ENCODE data around the gene SLC38A8.

The SLC38A8 gene

DNA sequence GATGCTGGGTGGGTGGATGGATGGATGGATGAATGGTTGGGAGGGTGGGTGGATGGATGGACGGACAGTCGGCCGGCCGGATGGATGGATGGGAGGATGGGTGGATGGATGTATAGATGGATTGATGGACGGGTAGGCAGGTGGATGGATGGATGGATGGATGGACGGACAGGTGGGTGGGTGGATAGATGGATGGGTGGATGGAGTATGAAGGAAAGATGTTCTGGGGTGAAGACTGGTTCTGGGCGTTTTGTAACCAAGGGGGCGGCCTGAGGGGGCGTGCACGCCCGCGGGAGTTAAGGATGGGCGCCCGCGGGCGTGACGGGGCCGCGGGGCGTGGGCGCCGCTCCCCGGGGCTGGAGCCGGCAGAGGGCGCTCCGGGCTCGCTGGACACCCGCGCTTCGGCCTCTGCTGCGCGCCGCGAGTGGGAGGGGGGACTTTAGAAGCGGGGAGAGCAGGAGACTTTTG, 74.7 kb downstream of the SLC38A8 start, which contains the start of gene NECAB2:
Gene NECAB2, plus strand, starts transcription at position 407 of the 468 bp plus-strand sequence. CDS start 405 bp downstream, outside the sequence.
- FAIRE-seq = no peak

DNA sequence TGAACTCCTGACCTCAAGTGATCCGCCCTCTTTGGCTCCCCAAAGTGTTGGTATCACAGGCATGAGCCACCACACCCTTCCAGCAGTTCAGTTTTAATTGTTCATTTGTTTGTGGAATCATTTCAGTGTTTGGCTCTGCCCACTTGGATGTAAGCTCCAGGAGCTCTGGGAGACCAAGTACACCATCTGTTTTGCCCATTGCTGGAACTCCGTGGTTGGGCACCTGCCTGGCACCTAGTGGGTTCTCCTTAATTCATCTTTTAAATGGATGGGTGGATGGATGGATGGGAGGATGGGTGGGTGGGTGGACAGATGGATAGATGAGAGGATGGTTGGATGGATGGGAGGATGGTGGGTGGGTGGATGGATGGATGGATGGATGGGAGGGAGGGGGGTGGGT, 75.5 kb downstream of the SLC38A8 start:
- no peak for FAIRE-seq

DNA sequence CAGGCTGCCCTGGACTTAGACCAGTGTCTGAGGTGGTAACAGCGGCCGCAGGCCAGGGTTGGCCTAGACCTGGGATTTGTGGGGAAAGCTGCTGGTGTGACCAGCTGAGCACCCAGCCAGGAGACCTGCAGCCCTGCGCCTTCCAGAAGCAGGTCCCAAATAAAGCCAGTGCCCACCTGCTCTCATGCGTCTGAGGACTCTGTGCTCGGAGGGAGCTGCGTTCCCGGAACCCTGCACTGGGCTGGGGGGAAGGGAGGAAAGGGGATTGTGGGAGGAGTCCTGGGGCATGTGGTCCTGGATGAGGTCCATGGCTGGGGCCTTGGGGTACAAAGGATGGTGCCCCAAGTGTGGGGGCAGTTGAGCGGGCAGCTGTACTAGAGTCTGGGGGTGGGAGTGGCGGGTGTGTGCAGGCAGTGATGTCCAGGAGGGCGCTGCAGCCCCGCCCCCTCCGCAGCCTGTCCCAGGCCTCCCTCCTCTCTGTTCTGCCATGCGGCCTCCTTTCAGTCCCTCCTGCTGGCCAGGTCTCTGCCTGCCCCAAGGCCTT, 76.4 kb downstream of the SLC38A8 start:
- no peak for FAIRE-seq

- no peak for FAIRE-seq
Measured at GRCh38 chr16:83965444-83966152, 77.0 kb downstream of the SLC38A8 start.

DNA sequence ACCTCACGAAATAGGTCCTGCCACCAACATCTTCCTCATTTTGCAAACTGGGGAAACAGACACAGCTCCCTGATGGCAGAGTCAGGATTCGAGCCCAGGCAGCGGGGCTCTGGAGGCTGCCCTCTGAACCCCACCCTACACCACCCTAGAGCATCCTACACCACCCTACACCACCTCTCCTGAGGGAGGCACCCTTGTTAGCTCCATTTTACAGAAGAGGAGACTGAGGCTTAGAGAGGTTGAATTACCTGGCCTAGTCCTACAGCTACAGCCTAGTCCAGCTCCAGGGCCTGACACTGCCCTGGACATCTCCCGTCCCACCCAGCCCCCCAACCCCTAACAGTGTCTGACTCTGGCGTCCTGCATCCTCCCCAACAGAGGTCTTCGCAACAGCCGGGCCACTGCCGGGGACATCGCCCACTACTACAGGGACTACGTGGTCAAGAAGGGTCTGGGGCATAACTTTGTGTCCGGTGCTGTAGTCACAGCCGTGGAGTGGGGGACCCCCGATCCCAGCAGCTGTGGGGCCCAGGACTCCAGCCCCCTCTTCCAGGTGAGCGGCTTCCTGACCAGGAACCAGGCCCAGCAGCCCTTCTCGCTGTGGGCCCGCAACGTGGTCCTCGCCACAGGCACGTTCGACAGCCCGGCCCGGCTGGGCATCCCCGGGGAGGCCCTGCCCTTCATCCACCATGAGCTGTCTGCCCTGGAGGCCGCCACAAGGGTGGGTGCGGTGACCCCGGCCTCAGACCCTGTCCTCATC, 77.7 kb downstream of the SLC38A8 start:
- no peak for FAIRE-seq

GRCh38 chr16:83963277-83964119, 79.1 kb downstream of the SLC38A8 start:
- no peak for FAIRE-seq

DNA sequence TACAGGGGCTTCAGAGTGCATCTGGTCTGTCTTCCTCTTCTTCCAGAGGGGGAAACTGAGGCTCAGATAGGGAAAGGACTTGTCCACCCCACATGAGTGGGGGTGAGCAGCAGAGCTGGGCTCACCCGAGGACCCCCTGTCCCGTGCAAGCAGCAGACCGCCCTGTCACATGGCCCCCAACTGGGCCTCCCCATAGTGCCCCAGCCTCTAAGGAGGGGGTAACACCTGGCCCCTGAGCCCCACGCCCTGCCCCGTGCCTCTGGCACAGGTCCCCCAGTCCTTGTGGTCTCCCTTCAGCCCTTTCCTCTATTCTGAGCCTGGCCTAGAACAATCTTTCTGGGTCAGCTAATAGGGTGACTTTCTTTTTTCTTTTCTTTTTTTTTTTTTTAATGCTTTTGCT, 81.0 kb downstream of the SLC38A8 start:
- no peak for FAIRE-seq

- FAIRE-seq = no peak
Measured at GRCh38 chr16:83960521-83961249, 81.9 kb downstream of the SLC38A8 start.

Data from colon (tissue), 2 donors.